ENCODE results near the gene CNBD2. TPM values are rescaled to one million over a fixed set of nuclear protein-coding genes. Genes with fewer than 3 reads are reported as not detected.
"Not testable (repeated sequence)": the region's sequence is repeated elsewhere in the genome, so short reads cannot be mapped to it uniquely, and the experiment has no call there.

Gene CNBD2
- total RNA-seq, 1 donor from 2014 or later = 2.6 TPM

DNA sequence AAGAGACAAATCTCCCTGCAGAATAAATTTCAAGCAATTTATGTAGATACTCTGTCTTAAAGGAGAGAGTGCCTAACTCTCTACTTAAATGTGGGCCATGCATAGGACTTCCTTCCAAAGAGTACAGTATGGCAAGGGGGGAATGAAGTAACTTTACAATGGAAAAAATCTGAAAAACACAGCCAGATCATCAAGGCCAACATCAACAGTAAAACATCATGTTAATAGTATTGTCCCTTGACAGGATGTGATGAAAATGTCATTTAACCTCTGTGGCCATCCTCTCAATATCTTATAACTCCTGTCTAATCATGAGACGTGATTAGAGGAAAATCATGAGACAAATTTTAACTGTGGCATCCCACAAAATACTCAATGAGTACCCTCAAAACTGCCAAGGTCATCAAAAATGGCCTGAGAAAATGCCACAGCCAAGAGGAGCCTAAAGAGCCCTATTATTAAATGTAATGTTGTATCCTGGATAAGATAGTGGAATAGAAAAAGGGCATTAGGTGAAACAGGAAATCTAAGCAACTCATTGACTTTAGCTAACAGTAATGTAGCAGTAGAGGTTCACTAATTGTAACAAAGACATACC is 47.5 kb downstream of the CNBD2 start:
- intact Hi-C loops (cut with micrococcal nuclease) = no loop called here
- DNase-seq (no peak), ATAC-seq (no peak)

DNA sequence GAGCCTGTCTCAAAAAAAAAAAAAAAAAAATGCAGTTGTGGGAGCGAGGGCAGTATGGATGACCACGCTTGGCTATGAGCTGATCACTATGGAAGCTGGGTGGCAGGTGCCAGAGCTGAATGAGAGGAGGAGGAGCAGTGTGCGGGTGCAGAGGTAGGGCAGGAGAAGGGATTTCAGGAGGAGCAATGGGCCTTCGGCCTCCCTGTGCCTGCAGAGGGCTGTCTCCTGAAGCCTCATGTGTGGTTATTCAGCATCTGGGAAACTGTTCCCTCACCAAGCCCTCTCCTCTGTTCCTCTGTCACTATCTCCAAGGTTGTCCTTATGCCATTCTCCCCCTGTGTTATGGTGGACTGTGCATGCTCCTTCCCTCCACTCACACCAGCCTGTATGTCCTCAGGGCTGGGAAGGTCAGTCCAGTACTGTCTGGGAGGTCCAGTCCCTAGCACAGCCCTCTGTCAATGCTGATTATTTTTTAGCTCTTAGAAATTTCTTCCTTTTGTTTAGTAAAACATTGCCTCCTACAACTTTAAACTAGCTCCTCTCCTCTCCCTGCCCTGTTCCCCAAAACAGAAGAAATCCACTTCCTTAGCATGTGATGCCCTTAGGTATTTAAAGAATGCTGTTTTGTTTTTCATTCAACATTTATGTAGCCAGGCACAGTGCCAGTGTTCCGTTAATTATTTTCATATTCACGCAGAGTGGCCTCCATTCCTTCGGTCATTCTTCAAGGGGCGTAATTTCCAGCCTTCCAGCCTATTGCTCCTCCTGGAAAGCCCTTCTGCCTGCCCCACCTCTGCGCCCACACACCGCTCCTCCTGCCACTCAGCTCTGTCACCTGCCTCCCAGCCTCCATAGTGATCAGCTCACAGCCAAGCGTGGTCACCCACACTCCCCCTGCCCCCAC is 48.9 kb downstream of the CNBD2 start:
- ATAC-seq = peak; percentile 22
- no peak for DNase-seq
- intact Hi-C loops (cut with micrococcal nuclease) = no loop called here

DNA sequence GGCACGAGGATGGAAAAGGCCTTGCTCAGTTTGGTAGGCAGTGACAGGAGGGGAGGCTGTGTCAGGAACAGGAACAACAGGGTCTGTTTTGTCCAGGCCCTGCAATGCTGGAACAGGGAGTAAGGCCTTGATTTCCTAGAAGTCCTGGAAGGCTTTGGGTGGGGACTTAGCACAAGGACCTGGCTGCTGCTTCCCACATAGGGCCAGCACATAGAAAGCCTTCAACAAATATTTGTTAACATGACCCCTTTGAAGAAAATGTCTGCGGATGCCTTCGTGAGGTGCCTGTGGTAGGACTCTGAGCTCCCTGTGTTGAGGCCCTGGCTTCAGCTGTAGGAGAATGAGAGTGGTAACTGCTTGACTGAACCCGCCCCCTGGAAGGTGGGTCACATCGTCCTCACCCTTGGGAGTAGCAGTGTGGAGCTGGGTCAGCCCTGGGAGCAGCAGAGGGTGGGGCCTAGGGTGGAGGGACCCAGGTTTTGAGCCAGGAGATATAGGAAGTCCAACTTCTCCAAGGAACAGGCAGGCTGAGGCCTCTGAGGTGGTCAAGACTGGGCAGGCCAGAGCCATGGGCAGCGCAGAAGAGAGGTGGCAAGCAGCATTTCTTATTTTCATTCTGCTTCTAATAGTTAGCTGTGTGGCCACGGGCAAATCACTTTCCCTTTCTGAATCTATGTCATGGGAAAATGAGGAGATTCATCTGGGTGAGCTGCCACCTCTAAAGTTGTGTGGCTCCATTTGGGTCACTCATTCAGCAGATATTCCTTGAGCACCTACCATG is 50.0 kb downstream of the CNBD2 start:
- intact Hi-C loops (cut with micrococcal nuclease) = no loop called here
- ATAC-seq (no peak), DNase-seq (no peak)

DNA sequence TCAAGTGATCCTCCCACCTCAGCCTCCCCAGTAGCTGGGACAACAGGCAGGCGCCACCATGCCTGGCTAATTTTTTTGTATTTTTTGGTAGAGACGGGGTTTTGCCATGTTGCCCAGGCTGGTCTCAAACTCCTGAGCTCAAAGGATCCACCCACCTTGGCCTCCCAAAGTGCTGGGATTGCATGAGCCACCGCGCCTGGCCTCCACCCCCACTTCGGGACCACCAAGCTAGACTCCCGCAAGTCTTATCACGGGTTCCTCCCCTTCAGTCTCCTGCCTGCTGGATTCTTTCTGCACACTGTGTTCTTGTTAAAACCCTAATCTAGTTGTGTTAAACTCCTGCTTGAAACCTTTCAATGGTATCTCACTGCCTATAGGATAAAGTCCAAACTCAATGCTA is 57.7 kb downstream of the CNBD2 start:
- intact Hi-C loops (cut with micrococcal nuclease); ATAC-seq; DNase-seq: not testable (repeated sequence)

DNA sequence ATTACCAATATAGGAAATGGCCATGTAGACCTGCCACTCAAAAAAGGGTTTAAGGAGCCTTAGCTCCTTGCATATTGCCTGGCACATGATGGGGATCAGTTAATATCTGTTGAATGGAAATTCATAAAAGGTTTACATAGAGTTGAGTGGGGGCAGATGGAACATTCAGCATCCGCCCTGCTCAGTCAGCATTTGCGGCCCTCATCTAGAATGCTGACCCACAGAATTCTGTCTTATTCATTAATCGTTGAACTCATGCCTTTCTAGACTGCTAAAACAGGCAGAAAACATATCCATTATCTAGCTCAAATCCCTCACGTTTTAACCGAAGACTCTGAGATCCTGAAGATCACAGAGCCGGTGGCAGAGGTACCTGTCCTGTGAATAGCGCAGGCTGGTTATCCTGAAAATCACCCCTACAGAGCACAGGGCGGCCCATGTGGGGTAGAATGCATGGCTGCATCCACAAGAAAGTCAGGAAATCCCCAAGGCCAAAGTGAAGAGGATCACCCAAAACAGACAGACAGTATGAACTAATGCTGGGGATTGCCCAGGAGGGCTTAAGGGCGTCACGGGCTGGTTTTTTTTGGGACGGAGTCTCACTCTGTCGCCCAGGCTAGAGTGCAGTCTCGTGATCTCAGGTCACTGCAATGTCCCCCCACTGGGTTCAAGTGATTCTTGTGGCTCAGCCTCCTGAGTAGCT is 59.9 kb downstream of the CNBD2 start:
- intact Hi-C loops (cut with micrococcal nuclease) = no loop called here
- no peak for ATAC-seq
- DNase-seq = no peak

DNA sequence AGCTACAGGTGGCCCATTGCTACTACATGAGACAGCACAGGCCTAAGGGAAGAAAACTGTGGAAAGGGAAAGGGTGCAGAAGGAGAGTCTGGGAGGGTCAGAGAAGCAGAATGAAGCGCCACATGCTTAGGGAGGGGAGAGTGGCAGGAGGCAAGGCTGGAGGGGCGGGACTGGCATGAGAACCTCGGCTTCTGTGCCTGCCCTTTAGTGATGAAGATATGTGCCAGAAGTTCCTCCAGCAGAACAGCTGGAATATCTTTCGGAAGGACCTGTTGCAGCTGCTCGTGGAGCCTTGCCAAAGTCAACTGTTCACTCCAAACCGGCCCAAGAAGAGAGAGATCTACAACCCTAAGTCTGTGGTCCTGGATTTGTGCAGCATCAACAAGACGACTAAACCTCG is 61.8 kb downstream of the CNBD2 start:
- ATAC-seq (peak; percentile 80), DNase-seq (peak; percentile 51)
- intact Hi-C loops (cut with micrococcal nuclease) = no loop called here

DNA sequence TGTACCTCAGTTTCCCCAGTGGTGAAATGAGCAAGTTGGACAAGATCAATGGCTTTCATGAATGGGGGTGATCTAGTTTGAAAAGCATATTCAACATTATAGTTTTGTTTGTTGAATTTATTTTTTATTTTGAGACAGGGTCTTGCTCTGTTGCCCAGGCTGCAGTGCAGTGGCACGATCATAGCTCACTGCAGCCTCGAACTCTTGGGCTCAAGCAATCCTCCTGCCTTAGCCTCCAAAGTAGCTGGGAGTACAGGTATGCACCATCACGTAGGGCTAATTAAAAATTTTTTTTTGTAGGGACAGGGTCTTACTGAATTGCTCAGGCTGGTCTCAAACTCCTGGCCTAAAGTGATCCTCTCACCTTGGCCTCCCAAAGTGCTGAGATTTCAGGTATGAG is 63.4 kb downstream of the CNBD2 start:
- DNase-seq (no peak), ATAC-seq (no peak)
- intact Hi-C loops (cut with micrococcal nuclease) = no loop called here

DNA sequence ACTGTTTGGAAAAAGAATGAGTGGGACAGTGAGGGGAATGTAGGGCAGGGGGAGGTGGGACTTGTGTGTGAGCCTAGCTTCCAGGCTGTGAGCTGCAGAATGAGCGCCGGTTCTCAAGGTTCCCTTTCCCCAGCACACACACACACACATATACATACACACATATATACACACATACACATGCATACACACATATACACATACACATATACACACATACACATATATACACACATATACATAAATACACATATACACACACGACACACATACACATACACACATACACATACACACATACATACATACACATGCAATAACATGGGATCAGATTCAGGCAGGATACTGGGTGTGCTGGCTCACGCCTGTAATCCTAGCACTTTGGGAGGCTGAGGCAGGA is 66.5 kb downstream of the CNBD2 start:
- intact Hi-C loops (cut with micrococcal nuclease) = no loop called here
- ATAC-seq (no peak), DNase-seq (no peak)

DNA sequence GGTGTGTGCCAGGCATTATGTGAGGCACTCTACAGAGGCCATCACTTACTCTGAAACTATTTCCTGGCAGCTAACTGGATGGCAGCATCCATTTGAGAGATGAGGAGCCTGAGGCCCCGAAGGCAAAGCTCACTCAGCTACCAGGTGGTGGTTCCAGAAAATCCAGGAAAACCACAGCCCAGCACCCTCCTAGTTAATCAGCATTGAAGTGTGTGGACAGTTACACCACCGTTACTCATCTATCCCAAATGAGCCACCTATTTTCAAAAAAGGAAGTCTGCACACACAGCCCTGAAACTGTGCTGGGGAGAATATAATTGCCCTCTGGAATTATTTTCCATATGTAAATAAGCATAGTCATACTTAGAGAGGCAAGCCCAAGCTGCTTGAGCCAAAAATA is 67.4 kb downstream of the CNBD2 start:
- no peak for DNase-seq
- intact Hi-C loops (cut with micrococcal nuclease) = no loop called here
- no peak for ATAC-seq

DNA sequence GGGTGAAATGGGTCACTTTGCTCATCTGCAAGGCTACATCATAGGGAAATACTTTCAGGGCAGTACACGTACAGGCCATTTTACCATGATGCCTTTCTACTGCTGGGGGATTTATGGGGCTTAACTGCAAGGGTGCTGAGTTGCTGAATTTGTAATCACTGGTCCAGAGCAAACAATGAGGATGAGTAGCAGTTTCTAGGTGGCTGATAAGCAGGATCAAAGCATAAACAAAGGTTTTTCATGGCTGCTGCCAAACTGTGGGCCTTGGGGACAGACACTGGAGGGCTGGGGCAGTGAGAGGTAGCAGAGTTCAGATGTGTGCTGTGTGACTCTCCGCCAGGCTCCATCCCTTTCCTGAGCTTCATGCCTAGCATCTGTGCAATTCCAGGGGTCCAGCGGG is 68.3 kb downstream of the CNBD2 start:
- intact Hi-C loops (cut with micrococcal nuclease) = no loop called here
- ATAC-seq (no peak), DNase-seq (no peak)

DNA sequence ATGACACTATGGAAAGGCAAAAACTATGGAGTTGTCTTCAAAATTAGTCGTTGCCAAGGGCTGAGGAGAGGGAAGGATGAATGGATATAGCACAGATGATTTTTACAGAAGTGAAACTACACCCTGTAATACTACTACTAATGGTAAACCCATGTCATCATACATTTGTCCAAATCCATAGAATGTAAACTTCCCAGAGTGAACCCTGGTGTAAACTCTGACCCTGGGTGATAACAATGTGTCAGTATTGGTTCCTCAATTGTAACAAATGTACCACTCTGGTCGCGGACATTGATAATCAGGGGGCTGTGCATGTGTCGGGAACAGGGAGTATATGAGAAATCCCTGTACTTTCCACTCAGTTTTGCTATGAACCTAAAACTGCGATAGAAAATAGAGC is 72.2 kb downstream of the CNBD2 start:
- no peak for ATAC-seq
- DNase-seq = no peak
- intact Hi-C loops (cut with micrococcal nuclease) = no loop called here

DNA sequence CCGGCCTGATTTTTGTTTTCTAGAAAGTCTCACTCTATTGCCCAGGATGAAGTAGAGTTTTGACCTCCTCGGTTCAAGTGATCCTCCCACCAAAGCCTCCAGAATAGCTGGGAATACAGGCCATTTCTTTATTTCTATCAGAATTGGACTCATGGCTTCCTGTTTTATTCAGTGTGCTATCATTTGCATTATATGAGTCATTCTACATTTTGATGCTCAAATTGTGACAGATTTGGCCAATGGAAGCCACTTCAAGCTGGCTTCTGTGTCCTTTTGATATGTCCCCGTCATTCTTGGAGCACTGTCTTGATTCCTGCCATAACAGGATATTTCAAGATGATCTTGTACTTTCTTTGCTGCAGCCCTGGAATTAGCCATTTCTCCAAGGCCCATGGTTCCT is 75.1 kb downstream of the CNBD2 start:
- no peak for ATAC-seq
- intact Hi-C loops (cut with micrococcal nuclease) = no loop called here
- no peak for DNase-seq

DNA sequence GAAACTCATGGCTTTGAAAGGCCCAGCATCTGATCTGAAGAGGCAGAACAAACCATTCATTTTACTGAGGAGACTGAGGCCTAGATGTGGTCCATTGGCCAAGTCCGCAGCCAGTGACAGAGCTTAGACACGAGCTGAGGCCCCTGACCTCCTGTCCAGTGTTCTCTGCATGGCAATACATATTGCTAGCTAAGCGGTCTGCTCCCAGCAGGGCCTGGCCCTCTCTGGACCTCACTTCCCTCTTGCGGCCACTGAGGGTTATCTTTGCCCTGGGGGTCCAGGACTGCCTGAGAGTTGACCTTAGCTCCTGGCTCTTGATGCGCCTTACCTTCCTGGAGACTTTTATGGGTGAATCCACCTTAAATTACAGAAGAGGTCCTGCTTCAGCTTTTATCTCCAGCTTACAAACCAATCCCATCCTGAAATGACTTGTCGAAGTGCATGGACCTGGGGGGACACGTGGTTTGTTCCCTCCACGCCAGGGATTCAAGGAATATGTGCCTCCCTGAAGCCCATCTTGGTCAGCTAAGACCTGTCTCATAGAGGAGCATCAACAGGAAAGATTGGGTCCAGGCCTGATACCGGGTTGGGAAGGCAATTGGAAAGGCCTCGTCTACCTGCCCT is 75.6 kb downstream of the CNBD2 start:
- ATAC-seq = no peak

DNA sequence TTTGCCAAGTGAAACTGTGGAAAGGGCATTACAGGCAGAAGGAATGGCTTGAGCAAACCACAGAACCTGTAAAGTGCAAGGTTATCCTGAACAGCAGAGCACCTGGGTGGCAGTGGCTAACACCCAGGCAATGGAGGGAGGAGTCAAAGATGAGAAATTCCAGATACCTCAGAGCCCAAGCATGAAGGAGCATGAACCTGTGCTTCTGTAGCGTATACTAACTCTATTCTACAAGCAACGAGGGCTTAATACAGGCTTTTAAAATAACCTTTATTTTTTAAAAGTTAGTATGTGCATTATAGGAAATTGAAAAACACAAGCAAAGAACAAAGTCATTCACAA is 77.0 kb downstream of the CNBD2 start:
- DNase-seq (no peak), ATAC-seq (peak; percentile 29)
- intact Hi-C loops (cut with micrococcal nuclease) = no loop called here

More for the DNA sequence above, 75.6 kb downstream of the CNBD2 start:
- intact Hi-C loops (cut with micrococcal nuclease) = no loop called here
- no peak for DNase-seq

DNA sequence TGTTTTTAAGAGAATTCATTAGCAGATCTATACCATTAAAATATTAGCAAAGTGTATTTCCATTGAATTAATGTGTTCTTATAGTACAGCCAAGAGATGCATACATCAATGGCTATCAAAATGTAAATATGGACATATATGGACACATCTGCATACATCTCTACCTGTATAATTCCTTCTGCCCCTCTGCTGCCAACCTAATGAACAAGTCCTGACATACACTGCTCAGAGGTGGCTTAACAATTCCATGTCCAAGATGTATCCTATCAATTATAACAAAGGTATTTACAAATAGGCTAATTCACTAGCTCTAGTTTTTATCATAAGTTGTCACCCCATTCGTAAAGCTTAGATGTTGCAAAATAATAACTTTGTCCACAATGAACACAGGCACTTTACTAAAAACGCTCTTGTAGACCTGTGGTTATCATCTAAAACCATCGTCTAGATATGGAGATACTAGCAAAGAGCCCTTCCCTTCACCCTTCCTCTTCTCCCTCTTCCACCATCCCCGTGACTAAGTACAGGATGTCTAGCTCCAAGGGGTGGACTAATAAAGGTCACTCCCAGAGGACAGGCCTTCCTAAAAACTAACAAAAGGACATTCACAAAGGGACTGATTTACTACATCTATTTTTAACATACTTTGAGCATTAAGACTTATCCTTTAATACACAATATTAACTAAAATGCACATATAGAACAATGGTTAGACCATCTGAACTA is 77.8 kb downstream of the CNBD2 start:
- ATAC-seq; intact Hi-C loops (cut with micrococcal nuclease); DNase-seq: not testable (repeated sequence)

DNA sequence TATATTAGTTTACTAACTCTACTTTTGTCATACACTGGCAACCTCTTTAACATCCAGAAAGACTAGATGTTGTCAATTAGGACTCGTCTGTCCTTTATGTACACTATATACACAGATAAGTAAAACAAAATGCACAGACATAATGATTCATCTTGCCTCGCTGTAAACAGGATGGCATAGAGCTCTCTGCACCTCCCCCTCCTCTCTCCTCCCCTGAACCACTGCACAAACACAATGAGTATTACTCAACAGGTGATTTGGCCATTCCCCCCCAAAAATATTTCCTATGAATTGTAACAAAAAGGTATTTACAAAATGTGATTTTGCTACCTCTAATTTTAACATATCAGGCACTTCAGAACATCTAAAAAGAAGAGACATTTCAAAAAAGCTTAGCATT is 81.0 kb downstream of the CNBD2 start:
- DNase-seq; intact Hi-C loops (cut with micrococcal nuclease); ATAC-seq: not testable (repeated sequence)

DNA sequence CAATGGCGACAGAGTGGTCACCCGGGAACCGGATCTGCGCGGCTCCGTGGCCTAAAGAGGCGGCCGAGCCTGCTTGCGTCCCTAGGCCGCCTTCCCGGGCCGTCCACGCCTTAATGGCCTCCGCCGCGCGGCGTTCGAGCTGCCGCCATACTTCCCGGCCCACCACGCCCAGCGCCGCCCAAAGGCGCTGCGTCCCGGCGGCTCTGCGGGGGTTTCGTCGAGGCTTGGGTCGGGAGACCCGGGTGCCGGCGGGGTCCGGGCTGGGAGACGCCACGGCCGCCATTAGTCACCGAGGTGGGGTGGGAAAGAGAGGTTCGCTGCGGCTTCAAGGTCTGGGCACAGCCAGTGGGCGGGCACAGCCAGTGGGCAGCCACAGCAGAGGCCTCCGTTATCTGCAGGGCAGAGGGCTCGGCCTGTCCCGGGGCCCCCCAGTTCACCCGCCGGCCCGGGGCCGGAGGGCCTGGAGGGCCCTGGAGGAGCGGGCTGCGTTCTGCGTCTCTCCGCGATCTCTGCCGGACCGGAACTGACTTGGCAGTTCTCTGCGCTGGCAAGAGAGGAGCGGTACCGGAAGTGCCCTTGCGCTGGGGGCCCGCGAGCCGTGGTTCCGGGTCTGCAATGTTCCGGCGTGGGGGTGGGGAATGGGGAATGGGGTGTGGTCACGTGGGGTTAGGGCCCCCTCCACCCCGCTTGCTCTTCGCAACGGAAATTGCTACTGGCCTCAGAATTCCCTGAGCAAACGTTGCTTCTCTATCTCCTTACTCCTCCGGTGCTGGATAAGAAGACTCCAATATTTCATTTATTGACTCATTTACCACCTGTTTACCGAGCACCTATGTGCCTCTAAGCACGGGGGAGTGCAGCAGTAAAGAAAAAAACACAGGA is 82.3 kb downstream of the CNBD2 start:
- ATAC-seq = peak; percentile 99
- peak; percentile 92 for DNase-seq
- intact Hi-C loops (cut with micrococcal nuclease) = no loop called here
